WTC11 (cell line): Measurements from ENCODE around the gene REEP6. TPM values are rescaled to one million over a fixed set of nuclear protein-coding genes. Genes with fewer than 3 reads are reported as not detected.

ENCODE experiments used
- ATAC-seq: fragments of 200-7000 bp; cut with Tn5 transposase; 2 replicates; pipeline ENCODE4 v1.10.0; 2021; ENCODE audit warnings: mild to moderate bottlenecking, moderate library complexity
- CTCF ChIA-PET: fragments of 300-600 bp; sonication (Branson Sonifier 250); formaldehyde crosslinking; loops from one replicate; lab custom pipeline; 2021; ENCODE audit warnings: antibody characterized with exemption; lab: Charles Lee
- POLR2A ChIA-PET: fragments of 350-600 bp; sonication (Branson Sonifier 250); formaldehyde crosslinking; loops from one replicate; lab custom pipeline; 2021; ENCODE audit warnings: antibody characterized with exemption; lab: Charles Lee
- DNase-seq: peaks from one replicate; pipeline ENCODE4 v3.0.0; 2021; ENCODE audit warnings: low spot score
- H3K27ac Mint-ChIP-seq: 2 replicates; pipeline ENCODE4 v1.8.0; 2021; ENCODE audit warnings: mixed read lengths
- H3K27me3 Mint-ChIP-seq: 2 replicates; pipeline ENCODE4 v1.8.0; 2021; ENCODE audit warnings: low read depth, mild to moderate bottlenecking, moderate library complexity, mixed read lengths
- H3K36me3 Mint-ChIP-seq: 2 replicates; pipeline ENCODE4 v1.8.0; 2021; ENCODE audit warnings: mixed read lengths
- H3K4me1 Mint-ChIP-seq: 2 replicates; pipeline ENCODE4 v1.8.0; 2022; ENCODE audit warnings: mixed read lengths
- H3K4me3 Mint-ChIP-seq: 2 replicates; pipeline ENCODE4 v1.8.0; 2021; ENCODE audit warnings: mild to moderate bottlenecking, moderate library complexity, mixed read lengths
- H3K9me3 Mint-ChIP-seq: 2 replicates; pipeline ENCODE4 v1.8.0; 2021; ENCODE audit warnings: mixed read lengths
- E2F4 ChIP-seq: sonication (generic); formaldehyde crosslinking; IDR thresholded peaks from 2 replicates; pipeline ENCODE4 v1.8.1; 2022; ENCODE audit warnings: low read depth, mild to moderate bottlenecking, moderate library complexity, missing genetic modification reagents, borderline replicate concordance
- ELF4 ChIP-seq: sonication (generic); formaldehyde crosslinking; IDR thresholded peaks from 2 replicates; pipeline ENCODE4 v1.8.1; 2022; ENCODE audit warnings: low read depth, mild to moderate bottlenecking, moderate library complexity, missing genetic modification reagents
- EMX1 ChIP-seq: fragments of 250-450 bp; sonication (Bioruptor Pico); IDR thresholded peaks from 2 replicates; pipeline ENCODE4 v1.8.0; 2021; ENCODE audit warnings: mild to moderate bottlenecking
- ERG ChIP-seq: fragments of 250-450 bp; sonication (Bioruptor Pico); IDR thresholded peaks from 2 replicates; pipeline ENCODE4 v1.8.0; 2021; ENCODE audit warnings: mild to moderate bottlenecking
- GTF2I ChIP-seq: fragments of 250-450 bp; sonication (Bioruptor Pico); conservative IDR thresholded peaks from 2 replicates; pipeline ENCODE4 v1.4.0; 2021; ENCODE audit warnings: mild to moderate bottlenecking
- HMGXB4 ChIP-seq: sonication (generic); formaldehyde crosslinking; IDR thresholded peaks from 2 replicates; pipeline ENCODE4 v1.8.1; 2023; ENCODE audit warnings: mild to moderate bottlenecking, moderate library complexity, missing genetic modification reagents
- MAX ChIP-seq: sonication (generic); formaldehyde crosslinking; IDR thresholded peaks from 2 replicates; pipeline ENCODE4 v1.8.0; 2022; ENCODE audit warnings: mild to moderate bottlenecking, missing genetic modification reagents
- MXD4 ChIP-seq: fragments of 250-450 bp; sonication (Bioruptor Pico); IDR thresholded peaks from 2 replicates; pipeline ENCODE4 v1.8.0; 2021; ENCODE audit warnings: mild to moderate bottlenecking, moderate library complexity, borderline replicate concordance
- NFE2L1 ChIP-seq: sonication (generic); formaldehyde crosslinking; IDR thresholded peaks from 2 replicates; pipeline ENCODE4 v1.8.1; 2023; ENCODE audit warnings: missing genetic modification reagents
- NR2C2 ChIP-seq: sonication (generic); formaldehyde crosslinking; IDR thresholded peaks from 2 replicates; pipeline ENCODE4 v1.8.0; 2022; ENCODE audit warnings: mild to moderate bottlenecking, missing genetic modification reagents
- PRDM15 ChIP-seq: sonication (generic); formaldehyde crosslinking; IDR thresholded peaks from 2 replicates; pipeline ENCODE4 v1.8.0; 2022; ENCODE audit warnings: missing genetic modification reagents
- RORB ChIP-seq: fragments of 250-450 bp; sonication (Bioruptor Pico); IDR thresholded peaks from 2 replicates; pipeline ENCODE4 v1.9.0; 2021; ENCODE audit warnings: mild to moderate bottlenecking
- SMAD4 ChIP-seq: sonication (generic); formaldehyde crosslinking; IDR thresholded peaks from 2 replicates; pipeline ENCODE4 v1.8.0; 2022; ENCODE audit warnings: mild to moderate bottlenecking, missing genetic modification reagents
- SP1 ChIP-seq: sonication (generic); formaldehyde crosslinking; conservative IDR thresholded peaks from 2 replicates; pipeline ENCODE4 v1.8.1; 2022; ENCODE audit warnings: missing genetic modification reagents
- TEAD4 ChIP-seq: sonication (generic); formaldehyde crosslinking; IDR thresholded peaks from 2 replicates; pipeline ENCODE4 v1.8.0; 2022; ENCODE audit warnings: mild to moderate bottlenecking, missing genetic modification reagents
- USF2 ChIP-seq: sonication (generic); formaldehyde crosslinking; IDR thresholded peaks from 2 replicates; pipeline ENCODE4 v1.8.1; 2023; ENCODE audit warnings: mild to moderate bottlenecking, missing genetic modification reagents, moderate library complexity
- ZNF512 ChIP-seq: sonication (generic); formaldehyde crosslinking; IDR thresholded peaks from 2 replicates; pipeline ENCODE4 v1.8.1; 2022; ENCODE audit warnings: missing genetic modification reagents, borderline replicate concordance
- ZNF671 ChIP-seq: fragments of 250-450 bp; sonication (Bioruptor Pico); IDR thresholded peaks from 2 replicates; pipeline ENCODE4 v1.8.0; 2021; ENCODE audit warnings: mild to moderate bottlenecking
- total RNA-seq: library from RNA; stranded (reverse); gene quantifications from 3 replicates; pipeline ENCODE4 v1.2.3, GENCODE V29; 2021

The REEP6 gene
- total RNA-seq, 1 experiment from 2014 or later, result 17.0 TPM

- CTCF ChIA-PET, result interaction anchor here (1.1 to 2.6 kb wide), 3 partner anchors 8 to 29 kb away, joined by 3 to 16 read pairs (median 15); no protein-coding TSS in a partner anchor
- peaks cover 4% of the 10 kb centered on the region for H3K36me3 Mint-ChIP-seq
- no peak overlapping the region for H3K27ac Mint-ChIP-seq
- ATAC-seq (no peak), DNase-seq (peak; percentile 11)
- H3K4me1 Mint-ChIP-seq, result peaks cover 11% of the 10 kb centered on the region; the same call in 1 of the 2 replicates
- H3K9me3 Mint-ChIP-seq, result no peaks in the 10 kb centered on the region
- POLR2A ChIA-PET, result interaction anchor here (0.6 to 1.1 kb wide), 3 partner anchors 23 to 30 kb away, joined by 3 read pairs; no protein-coding TSS in a partner anchor
- TF ChIP-seq E2F4 (CRISPR knock-in tag) (no peak), SP1 (CRISPR knock-in tag) (no peak), MAX (CRISPR knock-in tag) (no peak), RORB (no peak)
- H3K4me3 Mint-ChIP-seq, result no peak overlapping the region
- peaks cover 29% of the 10 kb centered on the region for H3K27me3 Mint-ChIP-seq
Observed at GRCh38 chr19:1474011-1474764, 16.8 kb upstream of the REEP6 start.

GRCh38 chr19:1474765-1475351 is 16.1 kb upstream of the REEP6 start:
- POLR2A ChIA-PET, result interaction anchor here (0.6 kb wide), 1 partner anchor 24 kb away, joined by 3 read pairs; no protein-coding TSS in a partner anchor
- Mint-ChIP-seq H3K27me3 (peaks cover 28% of the 10 kb centered on the region), H3K4me3 (no peak overlapping the region), H3K36me3 (peaks cover 4% of the 10 kb centered on the region), H3K4me1 (peaks cover 12% of the 10 kb centered on the region; the same call in 1 of the 2 replicates), H3K9me3 (no peaks in the 10 kb centered on the region), H3K27ac (no peak overlapping the region)
- TF ChIP-seq ERG (CRISPR knock-in tag) (no peak), PRDM15 (CRISPR knock-in tag) (0 out of 2 replicates have a peak, but pooled peaks have one; percentile 40)
- no peak for ATAC-seq
- CTCF ChIA-PET, result interaction anchor here (1.0 to 2.6 kb wide), 3 partner anchors 9 to 30 kb away, joined by 4 to 16 read pairs (median 15); no protein-coding TSS in a partner anchor
- no peak for DNase-seq

GRCh38 chr19:1475751-1476437 is 15.1 kb upstream of the REEP6 start:
- no peak for DNase-seq
- ChIA-PET CTCF (interaction anchor here (0.7 to 2.6 kb wide), 4 partner anchors 10 to 70 kb away, joined by 3 to 16 read pairs (median 4); no protein-coding TSS in a partner anchor), POLR2A (no interaction called here)
- peaks cover 23% of the 10 kb centered on the region for H3K27me3 Mint-ChIP-seq
- H3K4me1 Mint-ChIP-seq, result peaks cover 10% of the 10 kb centered on the region; the same call in 1 of the 2 replicates
- ATAC-seq, result no peak
- no peak overlapping the region for H3K27ac Mint-ChIP-seq
- H3K9me3 Mint-ChIP-seq, result no peaks in the 10 kb centered on the region
- no peak overlapping the region for H3K4me3 Mint-ChIP-seq
- peaks cover 4% of the 10 kb centered on the region for H3K36me3 Mint-ChIP-seq
- TF ChIP-seq NR2C2 (no peak), SMAD4 (CRISPR knock-in tag) (no peak), USF2 (CRISPR knock-in tag) (no peak), TEAD4 (CRISPR knock-in tag) (no peak), NFE2L1 (CRISPR knock-in tag) (no peak), EMX1 (CRISPR knock-in tag) (no peak), MXD4 (CRISPR knock-in tag) (no peak), ZNF512 (no peak), ELF4 (no peak), HMGXB4 (CRISPR knock-in tag) (no peak), GTF2I (no peak), ZNF671 (CRISPR knock-in tag) (no peak)
